ENCODE data around the gene MAP2.

DNA sequence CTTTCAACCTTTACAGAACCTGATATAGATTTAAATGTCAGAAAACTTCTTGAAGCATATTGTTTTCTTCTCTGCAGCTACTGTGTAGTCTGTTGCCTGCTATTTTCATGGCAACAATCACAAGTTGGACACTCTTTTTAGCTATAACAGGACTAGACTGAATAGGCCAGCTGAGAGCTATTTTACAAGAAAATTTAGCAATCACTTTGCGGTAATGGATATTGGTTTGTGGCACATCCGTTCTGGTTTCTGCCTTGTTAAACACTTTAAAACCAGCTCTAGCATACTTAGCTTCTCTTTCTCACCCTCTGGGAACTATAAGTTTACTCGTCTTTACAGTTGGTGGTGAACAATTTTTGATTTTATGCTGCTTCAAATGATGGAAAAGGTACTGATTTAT lies 125.7 kb downstream of the MAP2 start:
- TF ChIP-seq, protein P1, sequence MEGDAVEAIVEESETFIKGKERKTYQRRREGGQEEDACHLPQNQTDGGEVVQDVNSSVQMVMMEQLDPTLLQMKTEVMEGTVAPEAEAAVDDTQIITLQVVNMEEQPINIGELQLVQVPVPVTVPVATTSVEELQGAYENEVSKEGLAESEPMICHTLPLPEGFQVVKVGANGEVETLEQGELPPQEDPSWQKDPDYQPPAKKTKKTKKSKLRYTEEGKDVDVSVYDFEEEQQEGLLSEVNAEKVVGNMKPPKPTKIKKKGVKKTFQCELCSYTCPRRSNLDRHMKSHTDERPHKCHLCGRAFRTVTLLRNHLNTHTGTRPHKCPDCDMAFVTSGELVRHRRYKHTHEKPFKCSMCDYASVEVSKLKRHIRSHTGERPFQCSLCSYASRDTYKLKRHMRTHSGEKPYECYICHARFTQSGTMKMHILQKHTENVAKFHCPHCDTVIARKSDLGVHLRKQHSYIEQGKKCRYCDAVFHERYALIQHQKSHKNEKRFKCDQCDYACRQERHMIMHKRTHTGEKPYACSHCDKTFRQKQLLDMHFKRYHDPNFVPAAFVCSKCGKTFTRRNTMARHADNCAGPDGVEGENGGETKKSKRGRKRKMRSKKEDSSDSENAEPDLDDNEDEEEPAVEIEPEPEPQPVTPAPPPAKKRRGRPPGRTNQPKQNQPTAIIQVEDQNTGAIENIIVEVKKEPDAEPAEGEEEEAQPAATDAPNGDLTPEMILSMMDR (IDR thresholded peaks at IDR 0.05) = no peak
- TF ChIP-seq POLR2AphosphoS5 (IDR thresholded peaks at IDR 0.05) = no peak

Measured in transverse colon (tissue), 4 donors.